ENCODE measurements around the gene C3orf38. TPM values are rescaled to one million over a fixed set of nuclear protein-coding genes. Genes with fewer than 3 reads are reported as not detected.
A peak's percentile ranks its signal among the peaks of the same experiment; 100 is the strongest.

C3orf38 gene
- total RNA-seq, 2 experiments from 2014 or later = 25.1 to 25.8 TPM

DNA sequence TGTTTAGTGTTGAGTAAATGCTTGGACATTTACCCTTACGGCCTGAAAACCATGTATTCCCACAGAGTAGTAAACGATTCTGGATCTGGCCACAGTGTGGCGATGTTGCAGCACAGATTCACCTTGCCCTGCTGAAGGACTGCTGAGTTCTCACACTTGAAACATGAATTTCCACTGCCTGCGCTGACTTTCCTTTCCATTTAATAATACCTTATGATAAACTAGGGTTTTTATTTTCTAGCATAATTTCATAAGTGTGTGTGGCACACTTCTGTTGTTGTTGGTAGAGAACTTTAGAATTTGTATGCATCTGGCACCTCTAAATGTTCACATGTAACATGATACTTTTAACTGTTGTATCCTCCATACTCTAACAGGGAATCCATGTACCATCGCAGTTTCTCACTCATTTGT, 53.9 kb downstream of the C3orf38 start:
- Mint-ChIP-seq H3K4me3 (no peak overlapping the region), H3K27ac (no peak overlapping the region), H3K36me3 (no peaks in the 10 kb centered on the region), H3K4me1 (ENCODE audit: low read depth) (no peaks in the 10 kb centered on the region), H3K27me3 (no peaks in the 10 kb centered on the region), H3K9me3 (no peaks in the 10 kb centered on the region)
- DNase-seq = peak; percentile 72
- ChIA-PET CTCF (no interaction called here), POLR2A (no interaction called here)
- intact Hi-C loops (cut with micrococcal nuclease) = loop anchor here (1.0 to 10.0 kb wide), 4 partner anchors 896 to 1981 kb away; no protein-coding TSS in a partner anchor

Other genes starting within 250 kb of the C3orf38 start
- gene CGGBP1, start 91.0 kb upstream of the C3orf38 start, total RNA-seq = 10 to 100 TPM; 87.7 to 88.9 TPM
- gene ZNF654, start 90.7 kb upstream of the C3orf38 start, total RNA-seq = 10 to 100 TPM; 15.6 to 16.7 TPM

All from activated CD4-positive, alpha-beta memory T cell treated with anti-CD3 and anti-CD28 coated beads for 36 hours (primary cell).